Measurements from ENCODE around the gene TOMM6.
"Not testable (repeated sequence)": the region's sequence is repeated elsewhere in the genome, so short reads cannot be mapped to it uniquely, and the experiment has no call there.

The TOMM6 gene

GRCh38 chr6:41805830-41806774 is 18.6 kb downstream of the TOMM6 start:
- Histone ChIP-seq H3K27me3 (ENCODE audit: control insufficient read depth in 2 of 2, insufficient read depth in 2 of 2, low read length in 2 of 2) (no peaks in the 10 kb centered on the region), H3K4me3 (ENCODE audit: low read length in 2 of 2) (no peak overlapping the region), H3K4me1 (ENCODE audit: control insufficient read depth in 2 of 2, insufficient read depth in 2 of 2, low read length in 2 of 2) (no peaks in the 10 kb centered on the region), H3K9me3 (ENCODE audit: control insufficient read depth in 2 of 2, low read length in 2 of 2) (no peaks in the 10 kb centered on the region), H3K27ac (ENCODE audit: low read depth in 2 of 2, low read length in 2 of 2) (no peak overlapping the region), H3K36me3 (ENCODE audit: control insufficient read depth in 2 of 2, insufficient read depth in 2 of 2, low read length in 2 of 2) (peaks cover 8 to 11% of the 10 kb centered on the region in 2 donors), H3K9ac (ENCODE audit: low read depth in 1 of 2, low read length in 2 of 2) (no peak overlapping the region)

- no peak overlapping the region for H3K27ac ChIP-seq (ENCODE audit: low read depth in 2 of 2, low read length in 2 of 2)
Observed at GRCh38 chr6:41811095-41811494, 23.6 kb downstream of the TOMM6 start.

GRCh38 chr6:41811946-41812345 is 24.5 kb downstream of the TOMM6 start:
- H3K27ac ChIP-seq (ENCODE audit: low read depth in 2 of 2, low read length in 2 of 2); H3K27me3 ChIP-seq (ENCODE audit: control insufficient read depth in 2 of 2, insufficient read depth in 2 of 2, low read length in 2 of 2); H3K9ac ChIP-seq (ENCODE audit: low read depth in 1 of 2, low read length in 2 of 2); H3K4me1 ChIP-seq (ENCODE audit: control insufficient read depth in 2 of 2, insufficient read depth in 2 of 2, low read length in 2 of 2); H3K9me3 ChIP-seq (ENCODE audit: control insufficient read depth in 2 of 2, low read length in 2 of 2); H3K36me3 ChIP-seq (ENCODE audit: control insufficient read depth in 2 of 2, insufficient read depth in 2 of 2, low read length in 2 of 2); H3K4me3 ChIP-seq (ENCODE audit: low read length in 2 of 2): not testable (repeated sequence)

More at GRCh38 chr6:41811095-41811494, 23.6 kb downstream of the TOMM6 start:
- Histone ChIP-seq H3K36me3 (ENCODE audit: control insufficient read depth in 2 of 2, insufficient read depth in 2 of 2, low read length in 2 of 2) (peaks cover 4% of the 10 kb centered on the region in 2 donors), H3K9me3 (ENCODE audit: control insufficient read depth in 2 of 2, low read length in 2 of 2) (no peaks in the 10 kb centered on the region), H3K27me3 (ENCODE audit: control insufficient read depth in 2 of 2, insufficient read depth in 2 of 2, low read length in 2 of 2) (no peaks in the 10 kb centered on the region), H3K4me3 (ENCODE audit: low read length in 2 of 2) (no peak overlapping the region), H3K4me1 (ENCODE audit: control insufficient read depth in 2 of 2, insufficient read depth in 2 of 2, low read length in 2 of 2) (no peaks in the 10 kb centered on the region), H3K9ac (ENCODE audit: low read depth in 1 of 2, low read length in 2 of 2) (no peak overlapping the region)

- no peaks in the 10 kb centered on the region for H3K4me1 ChIP-seq (ENCODE audit: control insufficient read depth in 2 of 2, insufficient read depth in 2 of 2, low read length in 2 of 2)
- no peaks in the 10 kb centered on the region for H3K27me3 ChIP-seq (ENCODE audit: control insufficient read depth in 2 of 2, insufficient read depth in 2 of 2, low read length in 2 of 2)
- H3K36me3 ChIP-seq (ENCODE audit: control insufficient read depth in 2 of 2, insufficient read depth in 2 of 2, low read length in 2 of 2), result no peaks in the 10 kb centered on the region
- no peak overlapping the region for H3K9ac ChIP-seq (ENCODE audit: low read depth in 1 of 2, low read length in 2 of 2)
- no peak overlapping the region for H3K4me3 ChIP-seq (ENCODE audit: low read length in 2 of 2)
- H3K27ac ChIP-seq (ENCODE audit: low read depth in 2 of 2, low read length in 2 of 2), result no peak overlapping the region
- H3K9me3 ChIP-seq (ENCODE audit: control insufficient read depth in 2 of 2, low read length in 2 of 2), result no peaks in the 10 kb centered on the region
Observed at GRCh38 chr6:41813469-41813868, 26.0 kb downstream of the TOMM6 start.

- no peak overlapping the region for H3K9ac ChIP-seq (ENCODE audit: low read depth in 1 of 2, low read length in 2 of 2)
- no peaks in the 10 kb centered on the region for H3K9me3 ChIP-seq (ENCODE audit: control insufficient read depth in 2 of 2, low read length in 2 of 2)
- no peaks in the 10 kb centered on the region for H3K27me3 ChIP-seq (ENCODE audit: control insufficient read depth in 2 of 2, insufficient read depth in 2 of 2, low read length in 2 of 2)
- H3K4me3 ChIP-seq (ENCODE audit: low read length in 2 of 2), result no peak overlapping the region
- no peaks in the 10 kb centered on the region for H3K36me3 ChIP-seq (ENCODE audit: control insufficient read depth in 2 of 2, insufficient read depth in 2 of 2, low read length in 2 of 2)
- H3K4me1 ChIP-seq (ENCODE audit: control insufficient read depth in 2 of 2, insufficient read depth in 2 of 2, low read length in 2 of 2), result no peaks in the 10 kb centered on the region
- H3K27ac ChIP-seq (ENCODE audit: low read depth in 2 of 2, low read length in 2 of 2), result no peak overlapping the region
Observed at GRCh38 chr6:41813956-41814355, 26.5 kb downstream of the TOMM6 start.

- Histone ChIP-seq H3K9ac (ENCODE audit: low read depth in 1 of 2, low read length in 2 of 2) (no peak overlapping the region), H3K9me3 (ENCODE audit: control insufficient read depth in 2 of 2, low read length in 2 of 2) (no peaks in the 10 kb centered on the region), H3K27ac (ENCODE audit: low read depth in 2 of 2, low read length in 2 of 2) (no peak overlapping the region), H3K27me3 (ENCODE audit: control insufficient read depth in 2 of 2, insufficient read depth in 2 of 2, low read length in 2 of 2) (no peaks in the 10 kb centered on the region), H3K36me3 (ENCODE audit: control insufficient read depth in 2 of 2, insufficient read depth in 2 of 2, low read length in 2 of 2) (no peaks in the 10 kb centered on the region), H3K4me1 (ENCODE audit: control insufficient read depth in 2 of 2, insufficient read depth in 2 of 2, low read length in 2 of 2) (no peaks in the 10 kb centered on the region), H3K4me3 (ENCODE audit: low read length in 2 of 2) (no peak overlapping the region)
Observed at GRCh38 chr6:41814629-41815028, 27.1 kb downstream of the TOMM6 start.

- Histone ChIP-seq H3K27ac (ENCODE audit: low read depth in 2 of 2, low read length in 2 of 2) (no peak overlapping the region), H3K36me3 (ENCODE audit: control insufficient read depth in 2 of 2, insufficient read depth in 2 of 2, low read length in 2 of 2) (no peaks in the 10 kb centered on the region), H3K9ac (ENCODE audit: low read depth in 1 of 2, low read length in 2 of 2) (no peak overlapping the region), H3K4me1 (ENCODE audit: control insufficient read depth in 2 of 2, insufficient read depth in 2 of 2, low read length in 2 of 2) (no peaks in the 10 kb centered on the region), H3K9me3 (ENCODE audit: control insufficient read depth in 2 of 2, low read length in 2 of 2) (no peaks in the 10 kb centered on the region), H3K27me3 (ENCODE audit: control insufficient read depth in 2 of 2, insufficient read depth in 2 of 2, low read length in 2 of 2) (no peaks in the 10 kb centered on the region), H3K4me3 (ENCODE audit: low read length in 2 of 2) (no peak overlapping the region)
Observed at GRCh38 chr6:41815587-41815986, 28.1 kb downstream of the TOMM6 start.

- Histone ChIP-seq H3K36me3 (ENCODE audit: control insufficient read depth in 2 of 2, insufficient read depth in 2 of 2, low read length in 2 of 2) (no peaks in the 10 kb centered on the region), H3K27me3 (ENCODE audit: control insufficient read depth in 2 of 2, insufficient read depth in 2 of 2, low read length in 2 of 2) (no peaks in the 10 kb centered on the region), H3K4me3 (ENCODE audit: low read length in 2 of 2) (no peak overlapping the region), H3K4me1 (ENCODE audit: control insufficient read depth in 2 of 2, insufficient read depth in 2 of 2, low read length in 2 of 2) (no peaks in the 10 kb centered on the region), H3K9ac (ENCODE audit: low read depth in 1 of 2, low read length in 2 of 2) (no peak overlapping the region), H3K9me3 (ENCODE audit: control insufficient read depth in 2 of 2, low read length in 2 of 2) (no peaks in the 10 kb centered on the region), H3K27ac (ENCODE audit: low read depth in 2 of 2, low read length in 2 of 2) (no peak overlapping the region)
Observed at GRCh38 chr6:41818271-41819054, 31.0 kb downstream of the TOMM6 start.

GRCh38 chr6:41821266-41821665 is 33.8 kb downstream of the TOMM6 start:
- no peak overlapping the region for H3K9ac ChIP-seq (ENCODE audit: low read depth in 1 of 2, low read length in 2 of 2)
- no peak overlapping the region for H3K27ac ChIP-seq (ENCODE audit: low read depth in 2 of 2, low read length in 2 of 2)
- H3K9me3 ChIP-seq (ENCODE audit: control insufficient read depth in 2 of 2, low read length in 2 of 2), result no peaks in the 10 kb centered on the region
- H3K4me3 ChIP-seq (ENCODE audit: low read length in 2 of 2), result no peak overlapping the region
- H3K36me3 ChIP-seq (ENCODE audit: control insufficient read depth in 2 of 2, insufficient read depth in 2 of 2, low read length in 2 of 2), result no peaks in the 10 kb centered on the region
- H3K4me1 ChIP-seq (ENCODE audit: control insufficient read depth in 2 of 2, insufficient read depth in 2 of 2, low read length in 2 of 2), result no peaks in the 10 kb centered on the region
- H3K27me3 ChIP-seq (ENCODE audit: control insufficient read depth in 2 of 2, insufficient read depth in 2 of 2, low read length in 2 of 2), result no peaks in the 10 kb centered on the region

GRCh38 chr6:41822021-41822420 is 34.5 kb downstream of the TOMM6 start:
- Histone ChIP-seq H3K27me3 (ENCODE audit: control insufficient read depth in 2 of 2, insufficient read depth in 2 of 2, low read length in 2 of 2) (no peaks in the 10 kb centered on the region), H3K27ac (ENCODE audit: low read depth in 2 of 2, low read length in 2 of 2) (no peak overlapping the region), H3K4me3 (ENCODE audit: low read length in 2 of 2) (no peak overlapping the region), H3K9me3 (ENCODE audit: control insufficient read depth in 2 of 2, low read length in 2 of 2) (no peaks in the 10 kb centered on the region), H3K4me1 (ENCODE audit: control insufficient read depth in 2 of 2, insufficient read depth in 2 of 2, low read length in 2 of 2) (no peaks in the 10 kb centered on the region), H3K9ac (ENCODE audit: low read depth in 1 of 2, low read length in 2 of 2) (no peak overlapping the region), H3K36me3 (ENCODE audit: control insufficient read depth in 2 of 2, insufficient read depth in 2 of 2, low read length in 2 of 2) (no peaks in the 10 kb centered on the region)
